IPS-18c (cell line): Measurements from ENCODE around the gene CEP128.

Experiments
- H3K4me3 ChIP-seq: 2 replicates; pipeline ENCODE4 v1.7.0; 2013; ENCODE audit warnings: low read depth, mild to moderate bottlenecking, low read length, moderate library complexity; ENCODE audit not compliant: insufficient read depth
- H3K9me3 ChIP-seq: one replicate; pipeline ENCODE4 v1.6.1; 2013; ENCODE audit warnings: mild to moderate bottlenecking, low read length, moderate library complexity; ENCODE audit not compliant: control insufficient read depth, insufficient read depth

The CEP128 gene

DNA sequence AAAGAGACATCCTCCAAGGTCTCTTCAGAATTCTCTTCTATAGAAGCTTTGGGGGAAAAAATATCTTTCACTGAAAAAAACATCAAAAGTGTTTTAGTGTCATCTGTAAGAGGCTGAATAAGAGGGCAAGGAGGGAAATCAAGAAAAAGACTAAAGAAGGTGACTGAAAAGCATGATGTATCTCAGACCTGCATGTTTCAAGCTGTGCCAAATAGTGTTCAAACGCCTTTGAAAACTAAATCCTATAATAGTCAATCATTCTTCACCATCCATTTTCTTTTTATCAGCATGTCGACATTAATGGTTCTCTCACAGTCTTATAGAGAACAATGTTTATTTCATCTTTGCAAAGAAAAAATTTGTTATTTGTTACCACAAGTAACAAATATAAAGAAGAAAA, 94.5 kb downstream of the CEP128 start:
- Histone ChIP-seq H3K4me3 (no peak overlapping the region), H3K9me3 (no peaks in the 10 kb centered on the region)

DNA sequence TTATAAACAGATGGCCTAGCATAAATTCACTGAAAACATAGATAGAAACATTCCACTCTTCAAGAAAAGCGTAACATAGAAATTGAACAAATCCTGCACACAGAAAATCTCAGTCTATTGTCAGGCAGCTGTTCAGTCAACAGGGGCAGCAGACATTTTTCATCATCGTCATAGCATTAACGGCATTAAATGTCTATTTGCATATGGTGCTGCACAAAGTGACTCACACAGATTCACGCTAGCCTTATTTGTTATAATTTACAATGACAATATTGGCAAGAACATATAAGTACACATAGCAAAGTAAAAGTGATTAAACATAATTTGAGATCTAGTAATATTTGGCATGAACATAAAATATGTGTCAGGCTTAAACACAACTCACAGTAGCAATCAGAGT, 95.7 kb downstream of the CEP128 start:
- H3K9me3 ChIP-seq = no peaks in the 10 kb centered on the region
- H3K4me3 ChIP-seq = no peak overlapping the region

DNA sequence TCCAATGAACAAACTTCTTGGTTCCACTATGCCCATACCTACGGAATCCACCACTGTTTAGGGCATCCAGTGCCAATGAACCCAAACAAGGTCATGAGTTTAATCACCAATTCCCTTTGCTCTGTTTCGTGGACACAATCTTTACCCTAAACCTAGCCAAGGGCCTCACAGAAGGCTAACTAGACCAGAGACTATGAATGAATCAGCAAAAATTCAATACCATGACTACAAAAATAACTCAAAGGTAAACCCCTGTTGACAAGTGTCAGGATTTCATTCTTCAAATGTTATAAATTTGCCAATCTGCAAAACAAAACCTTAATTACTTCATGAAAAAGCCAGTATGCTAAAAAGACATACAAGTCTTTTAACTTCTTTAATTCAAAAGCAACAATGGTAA, 96.7 kb downstream of the CEP128 start:
- Histone ChIP-seq H3K4me3 (no peak overlapping the region), H3K9me3 (no peaks in the 10 kb centered on the region)

DNA sequence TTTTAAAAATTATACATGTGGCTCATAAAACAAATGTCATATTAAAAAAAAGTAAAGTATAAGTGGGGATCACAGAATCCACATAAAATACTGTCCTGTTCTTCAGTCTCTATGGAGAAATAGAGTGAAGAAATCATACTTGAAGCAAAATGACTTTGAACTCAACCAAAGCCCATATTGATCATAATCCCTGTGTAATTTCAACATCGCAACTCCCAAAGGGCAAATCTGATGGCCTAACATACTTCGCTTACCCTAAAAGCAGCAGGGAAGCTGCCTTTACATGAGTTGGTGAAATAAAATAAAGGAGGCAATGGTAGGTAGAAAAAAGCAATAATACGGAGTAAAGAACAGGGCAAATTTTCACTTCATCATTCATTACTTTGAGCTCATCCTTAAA, 101.8 kb downstream of the CEP128 start:
- no peaks in the 10 kb centered on the region for H3K9me3 ChIP-seq

DNA sequence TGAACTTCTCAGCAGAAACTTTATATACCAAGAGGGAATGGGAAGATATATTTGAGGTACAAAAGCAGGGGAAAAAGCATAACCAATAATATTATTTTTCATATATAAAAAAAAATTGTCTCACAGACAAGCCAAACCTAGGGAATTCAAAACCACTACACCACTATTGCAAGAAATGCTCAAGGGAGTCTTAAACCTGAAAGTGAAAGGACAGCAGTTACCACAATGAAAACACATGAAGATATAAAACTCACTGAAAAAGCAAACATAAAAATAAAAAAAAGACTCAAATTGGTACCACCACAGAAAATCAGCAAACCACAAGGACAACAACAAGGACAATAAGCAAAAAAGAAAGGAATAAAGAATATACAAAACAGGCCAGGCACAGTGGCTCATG, 131.9 kb downstream of the CEP128 start:
- H3K9me3 ChIP-seq = no peaks in the 10 kb centered on the region
- no peak overlapping the region for H3K4me3 ChIP-seq

More for the DNA sequence above, 101.8 kb downstream of the CEP128 start:
- H3K4me3 ChIP-seq = no peak overlapping the region

DNA sequence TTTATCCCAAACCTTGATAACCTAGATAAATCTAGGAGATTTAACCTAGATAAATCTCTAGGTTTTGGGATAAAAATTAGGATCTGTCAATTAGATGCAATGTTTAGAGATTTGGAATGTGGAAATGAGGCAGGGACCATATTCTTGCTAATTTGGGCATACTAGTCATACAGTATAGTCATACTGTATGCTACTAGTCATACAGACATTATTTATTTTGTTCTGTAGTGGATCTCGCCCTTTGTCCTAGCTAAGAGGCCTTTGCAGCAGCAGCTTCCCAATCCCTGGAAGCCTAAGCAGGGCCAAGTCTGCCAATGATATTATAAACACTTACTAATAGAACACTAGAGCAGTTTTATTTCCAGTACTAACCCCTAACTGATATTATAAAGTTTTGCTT, 136.4 kb downstream of the CEP128 start:
- Histone ChIP-seq H3K9me3 (peaks cover 2% of the 10 kb centered on the region), H3K4me3 (no peak overlapping the region)

- H3K9me3 ChIP-seq = peaks cover 5% of the 10 kb centered on the region
- no peak overlapping the region for H3K4me3 ChIP-seq
Measured at GRCh38 chr14:80798878-80799277, 142.7 kb downstream of the CEP128 start.

GRCh38 chr14:80798211-80798610, 143.3 kb downstream of the CEP128 start:
- H3K9me3 ChIP-seq = peaks cover 5% of the 10 kb centered on the region

DNA sequence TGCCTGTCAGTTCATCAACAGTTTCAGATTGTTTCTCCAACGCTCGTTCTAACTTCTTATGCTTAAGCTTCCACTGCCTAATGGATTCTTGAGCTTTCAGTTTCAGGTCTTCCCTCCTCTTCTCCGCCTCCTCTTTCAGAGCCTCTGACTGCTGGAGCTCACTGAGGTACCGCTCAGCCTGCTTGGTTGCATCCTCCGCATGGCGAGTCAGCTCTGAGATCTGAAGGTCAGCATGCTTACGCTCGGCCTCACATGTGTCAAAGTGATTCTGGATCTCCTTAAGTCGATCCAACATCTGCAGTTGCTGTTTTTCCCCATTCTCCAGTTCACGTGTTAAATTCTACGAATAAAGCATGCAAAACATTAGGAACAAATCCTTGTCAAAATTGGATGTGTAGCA, 148.8 kb downstream of the CEP128 start:
- H3K4me3 ChIP-seq = no peak overlapping the region
- H3K9me3 ChIP-seq = no peaks in the 10 kb centered on the region

More at GRCh38 chr14:80798211-80798610, 143.3 kb downstream of the CEP128 start:
- H3K4me3 ChIP-seq = no peak overlapping the region

GRCh38 chr14:80787876-80788275, 153.7 kb downstream of the CEP128 start:
- Histone ChIP-seq H3K4me3 (no peak overlapping the region), H3K9me3 (no peaks in the 10 kb centered on the region)

GRCh38 chr14:80784820-80785219, 156.7 kb downstream of the CEP128 start:
- no peaks in the 10 kb centered on the region for H3K9me3 ChIP-seq
- H3K4me3 ChIP-seq = no peak overlapping the region

- no peak overlapping the region for H3K4me3 ChIP-seq
- no peaks in the 10 kb centered on the region for H3K9me3 ChIP-seq
Measured at GRCh38 chr14:80781972-80782367, 159.6 kb downstream of the CEP128 start.

DNA sequence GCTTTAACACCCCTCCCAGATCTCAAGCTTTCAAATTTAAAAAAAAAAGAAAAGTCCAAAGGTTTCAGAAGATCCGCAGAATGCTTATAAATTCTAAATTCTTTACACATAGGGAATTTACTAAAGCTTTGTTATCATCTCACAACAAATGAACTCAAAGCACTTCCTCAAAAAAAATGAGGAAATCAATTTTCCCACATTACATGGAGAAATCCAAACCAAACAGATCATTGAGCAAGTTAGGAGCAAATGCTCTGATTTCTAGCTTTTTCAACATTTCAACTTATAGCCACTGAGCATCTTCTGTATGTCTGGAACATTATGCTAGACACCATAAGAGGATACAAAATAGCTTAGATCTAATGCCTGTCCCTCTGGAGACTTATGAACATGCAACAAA, 161.0 kb downstream of the CEP128 start:
- H3K9me3 ChIP-seq = no peaks in the 10 kb centered on the region
- no peak overlapping the region for H3K4me3 ChIP-seq

- Histone ChIP-seq H3K9me3 (no peaks in the 10 kb centered on the region), H3K4me3 (no peak overlapping the region)
Measured at GRCh38 chr14:80776657-80777056, 164.9 kb downstream of the CEP128 start.

DNA sequence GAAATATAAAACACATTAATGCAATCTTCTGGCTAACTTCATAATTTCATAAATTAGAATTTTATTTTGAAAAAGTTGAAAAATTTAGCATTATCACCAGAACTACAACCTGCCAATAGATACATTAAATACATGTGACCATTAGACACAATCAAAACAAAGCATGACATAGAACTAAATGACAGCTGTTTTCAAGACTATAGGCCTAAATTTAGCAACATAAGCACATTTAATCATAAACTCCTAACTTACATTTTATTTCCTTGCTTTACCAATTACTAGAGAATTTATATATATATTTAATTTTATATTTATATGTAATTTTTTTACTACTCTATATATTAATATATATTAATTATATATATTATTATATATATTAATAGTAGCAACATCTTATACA, 165.4 kb downstream of the CEP128 start:
- H3K9me3 ChIP-seq = no peaks in the 10 kb centered on the region

GRCh38 chr14:80772504-80772903, 169.0 kb downstream of the CEP128 start:
- no peak overlapping the region for H3K4me3 ChIP-seq
- H3K9me3 ChIP-seq = no peaks in the 10 kb centered on the region

More for the DNA sequence above, 165.4 kb downstream of the CEP128 start:
- no peak overlapping the region for H3K4me3 ChIP-seq

GRCh38 chr14:80771201-80771600, 170.3 kb downstream of the CEP128 start:
- H3K4me3 ChIP-seq = no peak overlapping the region
- no peaks in the 10 kb centered on the region for H3K9me3 ChIP-seq

- Histone ChIP-seq H3K4me3 (no peak overlapping the region), H3K9me3 (no peaks in the 10 kb centered on the region)
Measured at GRCh38 chr14:80770114-80770908, 171.2 kb downstream of the CEP128 start.

DNA sequence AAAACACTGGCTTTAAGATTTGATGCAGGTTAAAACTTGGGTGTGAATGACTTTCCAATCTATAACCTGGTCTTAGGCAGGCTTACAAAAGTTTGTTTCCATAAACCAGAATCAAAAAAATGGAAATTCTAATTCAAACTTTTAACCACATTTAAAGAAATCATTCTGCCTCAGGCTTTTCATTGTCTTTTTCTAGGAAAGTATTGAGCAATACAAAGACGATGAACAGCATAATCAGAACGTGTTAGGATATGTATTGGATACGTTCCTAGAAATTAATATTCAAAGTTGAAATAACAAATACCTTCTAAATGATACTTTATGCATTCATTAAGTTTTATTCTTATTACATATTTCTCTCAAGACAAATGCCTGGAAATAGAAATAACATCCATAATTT, 172.9 kb downstream of the CEP128 start:
- H3K4me3 ChIP-seq = no peak overlapping the region
- H3K9me3 ChIP-seq = no peaks in the 10 kb centered on the region
